HepG2 (cell line): ENCODE measurements around the gene ZNF22. TPM values are rescaled to one million over a fixed set of nuclear protein-coding genes. Genes with fewer than 3 reads are reported as not detected.
A peak's percentile ranks its signal among the peaks of the same experiment; 100 is the strongest.

Experiments
- FOXA1 ChIP-seq, 2 experiments: fragments of 450-650 bp in 1 of 2; sonication (generic) in 1 of 2; formaldehyde crosslinking in 1 of 2; IDR thresholded peaks; 2 replicates each; pipeline versions ENCODE4 v1.4.0 to v1.6.1; 2016 to 2020; ENCODE audit warnings: missing genetic modification reagents in 1 of 2
- HNRNPL ChIP-seq: fragments of 200-400 bp; formaldehyde crosslinking; IDR thresholded peaks from 2 replicates; pipeline ENCODE4 v1.6.1; 2017; ENCODE audit warnings: mild to moderate bottlenecking, low read depth, low read length
- IKZF1 ChIP-seq: fragments of 450-650 bp; IDR thresholded peaks from 2 replicates; pipeline ENCODE4 v1.7.1; 2016
- ISX ChIP-seq: sonication (generic); formaldehyde crosslinking; conservative IDR thresholded peaks from 2 replicates; pipeline ENCODE4 v1.5.0; 2020; ENCODE audit warnings: missing genetic modification reagents
- MEIS1 ChIP-seq: sonication (generic); formaldehyde crosslinking; IDR thresholded peaks from 2 replicates; pipeline ENCODE4 v1.9.0; 2021; ENCODE audit warnings: mild to moderate bottlenecking, missing genetic modification reagents, moderate library complexity, borderline replicate concordance
- MIER2 ChIP-seq: IDR thresholded peaks from 2 replicates; pipeline ENCODE4 v1.6.1; 2016; ENCODE audit warnings: missing biosample characterization, missing genetic modification reagents
- MLXIP ChIP-seq: sonication (generic); formaldehyde crosslinking; IDR thresholded peaks from 2 replicates; pipeline ENCODE4 v1.9.0; 2021; ENCODE audit warnings: missing genetic modification reagents, borderline replicate concordance
- SIN3A ChIP-seq: IDR thresholded peaks from 2 replicates; pipeline ENCODE4 v1.6.1; 2011; ENCODE audit warnings: low read depth, mild to moderate bottlenecking, control low read depth, low read length, borderline replicate concordance
- SIN3B ChIP-seq: fragments of 150-350 bp; IDR thresholded peaks from 2 replicates; pipeline ENCODE4 v1.6.1; 2014; ENCODE audit warnings: low read length
- STAT6 ChIP-seq: sonication (generic); formaldehyde crosslinking; IDR thresholded peaks from 2 replicates; pipeline ENCODE4 v1.4.0; 2020; ENCODE audit warnings: missing genetic modification reagents, mild to moderate bottlenecking, borderline replicate concordance
- TCF7 ChIP-seq: sonication (generic); IDR thresholded peaks from 2 replicates; pipeline ENCODE4 v1.6.1; 2016; ENCODE audit warnings: antibody characterized with exemption, low read depth
- THAP7 ChIP-seq: sonication (generic); formaldehyde crosslinking; IDR thresholded peaks from 2 replicates; pipeline ENCODE4 v1.8.1; 2023; ENCODE audit warnings: mild to moderate bottlenecking, missing genetic modification reagents
- ZBTB33 ChIP-seq: sonication (generic); formaldehyde crosslinking; IDR thresholded peaks from 2 replicates; pipeline ENCODE4 v1.4.0; 2020; ENCODE audit warnings: missing genetic modification reagents
- ZNF24 ChIP-seq: fragments of 450-650 bp; IDR thresholded peaks from 2 replicates; pipeline ENCODE4 v1.6.1; 2017; ENCODE audit warnings: antibody characterized with exemption, mild to moderate bottlenecking
- ZNF263 ChIP-seq: sonication (generic); formaldehyde crosslinking; IDR thresholded peaks from 2 replicates; pipeline ENCODE4 v1.4.0; 2020; ENCODE audit warnings: missing genetic modification reagents
- ZNF3 ChIP-seq: IDR thresholded peaks from 2 replicates; pipeline ENCODE4 v1.7.0; 2017; ENCODE audit warnings: inconsistent platforms
- ZNF331 ChIP-seq: sonication (generic); formaldehyde crosslinking; IDR thresholded peaks from 2 replicates; pipeline ENCODE4 v1.4.0; 2020; ENCODE audit warnings: missing genetic modification reagents
- ZNF740 ChIP-seq: sonication (generic); formaldehyde crosslinking; IDR thresholded peaks from 2 replicates; pipeline ENCODE4 v1.4.0; 2020; ENCODE audit warnings: missing genetic modification reagents
- ZNF75D ChIP-seq: sonication (generic); formaldehyde crosslinking; IDR thresholded peaks from 2 replicates; pipeline ENCODE4 v1.8.1; 2023; ENCODE audit warnings: missing genetic modification reagents, mild to moderate bottlenecking, borderline replicate concordance
- ZNF775 ChIP-seq: sonication (generic); formaldehyde crosslinking; IDR thresholded peaks from 2 replicates; pipeline ENCODE4 v1.4.0; 2020; ENCODE audit warnings: missing genetic modification reagents, mild to moderate bottlenecking, moderate library complexity, borderline replicate concordance
- ZSCAN21 ChIP-seq: sonication (generic); formaldehyde crosslinking; IDR thresholded peaks from 2 replicates; pipeline ENCODE4 v1.8.0; 2022; ENCODE audit warnings: mild to moderate bottlenecking, missing genetic modification reagents, moderate library complexity, borderline replicate concordance
- polyA plus RNA-seq, 8 experiments: library from polyadenylated mRNA; depleted of rRNA in 3 of 8; stranded (reverse) in 7 of 8; unstranded in 1 of 8; fragments of >200 nt; fragmentation: Illumina TruSeq in 4 of 8; extraction: Trizol in 4 of 8; gene quantifications; 2 replicates each; pipeline versions ENCODE4 v1.2.1 to v1.2.3, GENCODE V29; 2011 to 2016; ENCODE audit warnings: low read depth in 4 of 8, missing spikeins in 1 of 8, mixed read lengths in 1 of 8; ENCODE audit not compliant: insufficient read depth in 1 of 8
- total RNA-seq, 5 experiments: library from RNA; depleted of rRNA; stranded (reverse); fragments of >200 nt; fragmentation: Illumina TruSeq; extraction: Trizol; gene quantifications; 2 replicates each; pipeline ENCODE4 v1.2.3, GENCODE V29; 2016; ENCODE audit warnings: low read depth in 1 of 5

The ZNF22 gene
- total and polyA plus RNA-seq, 2 of the 13 experiments (the other 11 are each of a cell fraction or from before 2014, with no cell fraction given), result 0.40 to 1.3 TPM

GRCh38 chr10:44978570-44979280 lies 22.0 kb upstream of the ZNF22 start, which contains the start of gene DEPP1 (continued):
- TF ChIP-seq IKZF1, result no peak
- peak; percentile 81 for TF ChIP-seq ZSCAN21 (CRISPR knock-in tag)
- TF ChIP-seq MIER2 (CRISPR knock-in tag), result peak; percentile 73; the same call in 1 of the 2 replicates
- 0 out of 2 replicates have a peak, but pooled peaks have one; percentile 71 for TF ChIP-seq STAT6 (CRISPR knock-in tag)
- TF ChIP-seq ISX (CRISPR knock-in tag), result peak; percentile 71; the same call in 1 of the 2 replicates
- no peak for TF ChIP-seq ZNF75D (CRISPR knock-in tag)
- TF ChIP-seq HNRNPL, result peak; percentile 75; the same call in 1 of the 2 replicates
- peak; percentile 84; the same call in 1 of the 2 replicates for TF ChIP-seq THAP7
- TF ChIP-seq MLXIP (CRISPR knock-in tag), result 0 out of 2 replicates have a peak, but pooled peaks have one; percentile 64
- TF ChIP-seq SIN3B, result peak; percentile 50; the same call in 1 of the 2 replicates
- peak; percentile 83 for TF ChIP-seq ZNF331 (CRISPR knock-in tag)
- peak; percentile 77; the same call in 1 of the 2 replicates for TF ChIP-seq SIN3A
- no peak for TF ChIP-seq ZNF775 (CRISPR knock-in tag)
- peak; percentile 22; the same call in 1 of the 2 replicates for TF ChIP-seq ZBTB33 (CRISPR knock-in tag)
- peak; percentile 100 for TF ChIP-seq MEIS1
- peak; percentile 63; the same call in 1 of the 2 replicates for TF ChIP-seq ZNF263 (CRISPR knock-in tag)
- TF ChIP-seq ZNF740 (CRISPR knock-in tag), result no peak
- TF ChIP-seq ZNF24, result peak; percentile 47; the same call in 1 of the 2 replicates
- TF ChIP-seq ZNF3 (CRISPR knock-in tag), result no peak
- peak; percentile 62 for TF ChIP-seq TCF7
- no peak for TF ChIP-seq FOXA1 (IDR thresholded peaks at IDR 0.05)
- TF ChIP-seq FOXA1 (CRISPR knock-in tag; IDR thresholded peaks at IDR 0.05), result peak; percentile 87
